Chondrocyte (in vitro differentiated cells): ENCODE data around the gene NID1. TPM values are rescaled to one million over a fixed set of nuclear protein-coding genes. Genes with fewer than 3 reads are reported as not detected.

Experiments used
- DNase-seq: peaks from one replicate; pipeline ENCODE4 v3.0.0; 2021; ENCODE audit warnings: mixed read lengths, low spot score
- H3K27ac Mint-ChIP-seq: one replicate; pipeline ENCODE4 v1.8.0; 2021; ENCODE audit warnings: mild to moderate bottlenecking, moderate library complexity, mixed read lengths; ENCODE audit not compliant: unreplicated experiment
- H3K27me3 Mint-ChIP-seq: 2 replicates; pipeline ENCODE4 v1.8.0; 2021; ENCODE audit warnings: low read depth, mixed read lengths
- H3K36me3 Mint-ChIP-seq: 2 replicates; pipeline ENCODE4 v1.8.0; 2021; ENCODE audit warnings: low read depth, mixed read lengths
- H3K4me1 Mint-ChIP-seq: 2 replicates; pipeline ENCODE4 v1.8.0; 2021; ENCODE audit warnings: low read depth, mild to moderate bottlenecking, mixed read lengths
- H3K4me3 Mint-ChIP-seq: one replicate; pipeline ENCODE4 v1.8.0; 2021; ENCODE audit warnings: mild to moderate bottlenecking, moderate library complexity, mixed read lengths; ENCODE audit not compliant: unreplicated experiment
- H3K9me3 Mint-ChIP-seq: 2 replicates; pipeline ENCODE4 v1.8.0; 2021; ENCODE audit warnings: low read depth, mixed read lengths
- total RNA-seq: library from RNA; stranded (reverse); gene quantifications from 3 replicates; pipeline ENCODE4 v1.2.1, GENCODE V29; 2021
- TF ChIP-seq, protein P1 (sequence below): fragments of 200-600 bp; sonication (generic); IDR thresholded peaks from 2 replicates; pipeline ENCODE4 v1.5.0; 2021; ENCODE audit warnings: antibody characterized with exemption, mild to moderate bottlenecking, moderate library complexity

Gene NID1
- total RNA-seq, 1 donor from 2014 or later: 99.1 TPM

DNA sequence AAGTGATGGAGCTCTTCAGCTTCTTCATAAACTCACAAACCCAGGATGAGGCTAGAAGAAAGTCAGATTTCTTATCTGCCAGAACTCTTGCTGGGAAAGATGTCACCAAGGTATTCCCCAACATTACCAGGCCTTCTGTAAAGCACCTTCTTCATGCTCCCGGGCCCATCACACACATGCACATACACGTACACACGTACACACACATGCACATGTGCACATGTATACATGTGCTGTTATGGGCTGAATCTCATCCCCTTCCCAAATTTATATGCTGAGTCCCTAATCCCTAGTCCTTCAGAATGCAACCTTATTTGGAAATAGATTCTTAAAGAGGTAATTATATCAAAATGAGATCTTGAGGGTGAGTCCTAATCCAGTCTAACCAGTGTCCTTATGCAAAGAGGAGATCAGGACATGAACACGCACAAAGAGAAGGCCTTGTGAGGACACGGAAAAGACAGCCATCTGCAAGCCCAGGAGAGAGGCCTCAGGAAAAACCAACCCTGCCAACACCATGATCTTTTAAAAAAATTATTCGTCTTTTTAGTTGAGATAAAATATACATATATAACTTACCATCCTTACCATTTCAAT, 121.8 kb downstream of the NID1 start:
- peaks cover 18% of the 10 kb centered on the region for H3K4me1 Mint-ChIP-seq
- peak overlapping the region; percentile 78 for H3K27ac Mint-ChIP-seq
- no peak overlapping the region for H3K4me3 Mint-ChIP-seq
- H3K36me3 Mint-ChIP-seq: no peaks in the 10 kb centered on the region
- no peaks in the 10 kb centered on the region for H3K27me3 Mint-ChIP-seq
- H3K9me3 Mint-ChIP-seq: no peaks in the 10 kb centered on the region
- DNase-seq: no peak
- TF ChIP-seq, protein P1, sequence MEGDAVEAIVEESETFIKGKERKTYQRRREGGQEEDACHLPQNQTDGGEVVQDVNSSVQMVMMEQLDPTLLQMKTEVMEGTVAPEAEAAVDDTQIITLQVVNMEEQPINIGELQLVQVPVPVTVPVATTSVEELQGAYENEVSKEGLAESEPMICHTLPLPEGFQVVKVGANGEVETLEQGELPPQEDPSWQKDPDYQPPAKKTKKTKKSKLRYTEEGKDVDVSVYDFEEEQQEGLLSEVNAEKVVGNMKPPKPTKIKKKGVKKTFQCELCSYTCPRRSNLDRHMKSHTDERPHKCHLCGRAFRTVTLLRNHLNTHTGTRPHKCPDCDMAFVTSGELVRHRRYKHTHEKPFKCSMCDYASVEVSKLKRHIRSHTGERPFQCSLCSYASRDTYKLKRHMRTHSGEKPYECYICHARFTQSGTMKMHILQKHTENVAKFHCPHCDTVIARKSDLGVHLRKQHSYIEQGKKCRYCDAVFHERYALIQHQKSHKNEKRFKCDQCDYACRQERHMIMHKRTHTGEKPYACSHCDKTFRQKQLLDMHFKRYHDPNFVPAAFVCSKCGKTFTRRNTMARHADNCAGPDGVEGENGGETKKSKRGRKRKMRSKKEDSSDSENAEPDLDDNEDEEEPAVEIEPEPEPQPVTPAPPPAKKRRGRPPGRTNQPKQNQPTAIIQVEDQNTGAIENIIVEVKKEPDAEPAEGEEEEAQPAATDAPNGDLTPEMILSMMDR: no peak

DNA sequence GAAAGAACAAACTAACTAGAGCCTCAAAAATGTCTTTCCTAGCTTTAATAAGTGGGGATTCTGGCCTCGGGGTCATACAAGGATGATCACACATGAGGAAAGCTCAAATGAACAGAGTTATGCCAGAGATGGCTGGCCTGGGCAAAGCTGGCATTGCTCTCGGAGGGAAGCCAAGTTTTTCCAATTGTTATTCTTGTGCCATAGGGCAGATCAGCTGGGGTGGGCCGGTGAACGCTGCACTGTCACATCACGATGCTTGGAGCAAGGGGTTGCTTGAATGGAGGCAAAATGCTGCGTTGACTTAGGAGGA, 122.3 kb downstream of the NID1 start:
- Mint-ChIP-seq H3K27ac (no peak overlapping the region), H3K4me1 (peaks cover 18% of the 10 kb centered on the region), H3K4me3 (no peak overlapping the region), H3K9me3 (no peaks in the 10 kb centered on the region), H3K36me3 (no peaks in the 10 kb centered on the region), H3K27me3 (no peaks in the 10 kb centered on the region)
- DNase-seq: no peak
- TF ChIP-seq, protein P1: no peak

- H3K27me3 Mint-ChIP-seq: no peaks in the 10 kb centered on the region
- no peak overlapping the region for H3K27ac Mint-ChIP-seq
- H3K9me3 Mint-ChIP-seq: no peaks in the 10 kb centered on the region
- peaks cover 18% of the 10 kb centered on the region for H3K4me1 Mint-ChIP-seq
- no peak for DNase-seq
- no peaks in the 10 kb centered on the region for H3K36me3 Mint-ChIP-seq
- H3K4me3 Mint-ChIP-seq: no peak overlapping the region
- TF ChIP-seq, protein P1: no peak
Observed at GRCh38 chr1:235941876-235942624, 122.8 kb downstream of the NID1 start.

GRCh38 chr1:235940285-235940684, 124.6 kb downstream of the NID1 start:
- DNase-seq: no peak
- TF ChIP-seq, protein P1: no peak
- H3K36me3 Mint-ChIP-seq: no peaks in the 10 kb centered on the region
- no peaks in the 10 kb centered on the region for H3K9me3 Mint-ChIP-seq
- H3K27me3 Mint-ChIP-seq: no peaks in the 10 kb centered on the region
- no peak overlapping the region for H3K4me3 Mint-ChIP-seq
- H3K27ac Mint-ChIP-seq: no peak overlapping the region
- H3K4me1 Mint-ChIP-seq: peaks cover 16% of the 10 kb centered on the region

DNA sequence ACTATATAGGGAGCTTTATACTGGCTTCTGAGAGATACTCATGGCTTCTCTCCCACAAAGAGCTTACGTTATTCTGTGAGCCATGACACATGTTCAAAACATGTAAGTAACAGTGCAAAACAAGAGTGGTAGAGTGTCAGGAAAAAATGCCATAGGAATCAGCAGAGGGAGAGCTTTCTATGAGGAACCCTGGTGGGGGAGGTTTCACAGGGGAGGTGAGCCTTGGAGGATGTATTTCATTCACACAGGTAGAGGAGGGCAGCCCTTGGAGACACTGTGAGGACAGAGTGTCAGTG, 125.5 kb downstream of the NID1 start:
- Mint-ChIP-seq H3K4me1 (peaks cover 18% of the 10 kb centered on the region), H3K27me3 (no peaks in the 10 kb centered on the region), H3K36me3 (no peaks in the 10 kb centered on the region), H3K4me3 (no peak overlapping the region), H3K27ac (no peak overlapping the region), H3K9me3 (no peaks in the 10 kb centered on the region)
- no peak for DNase-seq
- TF ChIP-seq, protein P1: no peak
